HG03103 (cell line): ENCODE data around the gene PITPNM3.
"Not testable (repeated sequence)": the region's sequence is repeated elsewhere in the genome, so short reads cannot be mapped to it uniquely, and the experiment has no call there.

ENCODE experiments used
- ATAC-seq: cut with Tn5 transposase; IDR thresholded peaks from one replicate; pipeline ENCODE4 v1.9.1; 2021; ENCODE audit warnings: low read depth; ENCODE audit not compliant: unreplicated experiment

PITPNM3 gene

GRCh38 chr17:6575596-6575988 lies 19.2 kb upstream of the PITPNM3 start:
- no peak for ATAC-seq

GRCh38 chr17:6574687-6575595 lies 18.6 kb upstream of the PITPNM3 start:
- ATAC-seq, result no peak

GRCh38 chr17:6573982-6574686 lies 17.8 kb upstream of the PITPNM3 start:
- ATAC-seq, result no peak

GRCh38 chr17:6573495-6573894 lies 17.1 kb upstream of the PITPNM3 start:
- ATAC-seq, result not testable (repeated sequence)

- ATAC-seq, result no peak
Observed at GRCh38 chr17:6572972-6573370, 16.6 kb upstream of the PITPNM3 start.

- ATAC-seq, result no peak
Observed at GRCh38 chr17:6571452-6571781, 15.1 kb upstream of the PITPNM3 start.

- no peak for ATAC-seq
Observed at GRCh38 chr17:6570731-6571451, 14.5 kb upstream of the PITPNM3 start.

- no peak for ATAC-seq
Observed at GRCh38 chr17:6569370-6570285, 13.3 kb upstream of the PITPNM3 start.

GRCh38 chr17:6568184-6568758 lies 11.9 kb upstream of the PITPNM3 start:
- no peak for ATAC-seq

GRCh38 chr17:6567528-6568183 lies 11.3 kb upstream of the PITPNM3 start:
- no peak for ATAC-seq

- no peak for ATAC-seq
Observed at GRCh38 chr17:6561446-6561845, 5.1 kb upstream of the PITPNM3 start.

- no peak for ATAC-seq
Observed at GRCh38 chr17:6560496-6560895, 4.1 kb upstream of the PITPNM3 start.

- ATAC-seq, result no peak
Observed at GRCh38 chr17:6559753-6560215, 3.4 kb upstream of the PITPNM3 start.

- ATAC-seq, result no peak
Observed at GRCh38 chr17:6558932-6559752, 2.8 kb upstream of the PITPNM3 start.

- ATAC-seq, result no peak
Observed at GRCh38 chr17:6558276-6558675, 1.9 kb upstream of the PITPNM3 start.

- no peak for ATAC-seq
Observed at GRCh38 chr17:6557040-6557438, 684 bp upstream of the PITPNM3 start.

- ATAC-seq, result no peak
Observed at GRCh38 chr17:6555331-6556120, 829 bp downstream of the PITPNM3 start.

- no peak for ATAC-seq
Observed at GRCh38 chr17:6554871-6555330, 1.5 kb downstream of the PITPNM3 start.
